HEK293 (cell line): Measurements from ENCODE around the gene GOLGA8R.
"Not testable (repeated sequence)": the region's sequence is repeated elsewhere in the genome, so short reads cannot be mapped to it uniquely, and the experiment has no call there.

Source experiments
- CTCF ChIA-PET: fragments of 350-600 bp; formaldehyde crosslinking; extraction: SDS; loops from one replicate; lab custom pipeline; 2021; ENCODE audit warnings: antibody characterized with exemption; lab: Yijun Ruan, JAX
- POLR2A ChIA-PET: fragments of 300-600 bp; formaldehyde crosslinking; extraction: SDS; loops from one replicate; lab custom pipeline; 2020; ENCODE audit warnings: antibody characterized with exemption, inconsistent platforms; lab: Yijun Ruan, JAX
- H3K27ac ChIP-seq: fragments of 200-500 bp; sonication (Bioruptor generic); 2 replicates; pipeline ENCODE4 v1.5.1; 2014; ENCODE audit warnings: low read depth, low read length, control low read depth, inconsistent platforms; ENCODE audit errors: extremely low read depth
- H3K36me3 ChIP-seq, 2 experiments: fragments of 200-500 bp in 1 of 2; sonication (Bioruptor generic) in 1 of 2; 1 replicate in 1 of 2; 2 replicates in 1 of 2; pipeline ENCODE4 v1.5.1; 2014 to 2017; ENCODE audit warnings: inconsistent platforms in 2 of 2, low read length in 2 of 2; ENCODE audit not compliant: control insufficient read depth in 2 of 2, insufficient read depth in 1 of 2
- H3K4me1 ChIP-seq: fragments of 200-500 bp; sonication (Bioruptor generic); 2 replicates; pipeline ENCODE4 v1.5.1; 2014; ENCODE audit warnings: mild to moderate bottlenecking, low read length, inconsistent platforms; ENCODE audit not compliant: control insufficient read depth, insufficient read depth
- H3K4me3 ChIP-seq: 2 replicates; pipeline ENCODE4 v1.5.1; 2011; ENCODE audit warnings: low read depth, mild to moderate bottlenecking, control low read depth, low read length, moderate library complexity
- H3K9me3 ChIP-seq: fragments of 200-500 bp; sonication (Bioruptor generic); 2 replicates; pipeline ENCODE4 v1.5.1; 2014; ENCODE audit warnings: low read depth, low read length, inconsistent platforms; ENCODE audit not compliant: control insufficient read depth, insufficient read depth

Gene GOLGA8R, protein sequence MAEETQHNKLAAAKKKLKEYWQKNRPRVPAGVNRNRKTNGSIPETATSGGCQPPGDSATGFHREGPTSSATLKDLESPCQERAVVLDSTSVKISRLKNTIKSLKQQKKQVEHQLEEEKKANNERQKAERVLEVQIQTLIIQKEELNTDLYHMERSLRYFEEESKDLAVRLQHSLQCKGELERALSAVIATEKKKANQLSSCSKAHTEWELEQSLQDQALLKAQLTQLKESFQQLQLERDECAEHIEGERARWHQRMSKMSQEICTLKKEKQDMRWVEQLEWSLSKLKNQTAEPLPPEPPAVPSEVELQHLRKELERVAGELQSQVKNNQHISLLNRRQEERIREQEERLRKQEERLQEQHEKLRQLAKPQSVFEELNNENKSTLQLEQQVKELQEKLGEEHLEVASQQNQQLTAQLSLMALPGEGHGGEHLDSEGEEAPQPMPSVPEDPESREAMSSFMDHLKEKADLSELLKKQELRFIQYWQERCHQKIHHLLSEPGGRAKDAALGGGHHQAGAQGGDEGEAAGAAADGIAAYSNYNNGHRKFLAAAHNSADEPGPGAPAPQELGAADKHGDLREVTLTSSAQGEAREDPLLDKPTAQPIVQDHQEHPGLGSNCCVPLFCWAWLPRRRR

GRCh38 chr15:30414160-30414559, at the start of gene GOLGA8R:
GOLGA8R (minus strand) TSS chr15:30414260; CDS start chr15:30414162, 98 bp downstream.
- H3K4me3 ChIP-seq, H3K9me3 ChIP-seq, POLR2A ChIA-PET, H3K27ac ChIP-seq, H3K36me3 ChIP-seq, CTCF ChIA-PET, H3K4me1 ChIP-seq: not testable (repeated sequence)

DNA sequence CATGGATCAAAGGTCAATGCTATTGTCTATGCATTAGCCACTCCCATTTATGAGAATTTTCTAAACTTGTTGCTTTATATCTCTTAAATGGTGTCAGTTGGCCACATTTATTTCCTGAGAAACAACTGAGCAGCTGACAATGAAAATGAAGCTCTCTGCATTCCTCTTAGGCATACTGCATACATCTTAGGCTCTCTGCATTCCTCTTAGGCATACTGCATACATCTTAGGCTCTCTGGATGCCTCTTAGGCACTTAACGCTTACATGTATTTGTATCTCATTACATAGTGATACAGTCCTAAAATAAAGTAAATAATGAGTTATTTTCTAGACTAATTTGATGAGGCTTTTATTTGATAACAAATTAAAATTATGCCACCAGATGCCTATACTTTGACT, 49.8 kb upstream of the GOLGA8R start:
- H3K36me3 ChIP-seq, POLR2A ChIA-PET, H3K9me3 ChIP-seq, H3K27ac ChIP-seq, CTCF ChIA-PET, H3K4me3 ChIP-seq, H3K4me1 ChIP-seq: not testable (repeated sequence)

- H3K9me3 ChIP-seq, H3K27ac ChIP-seq, POLR2A ChIA-PET, H3K36me3 ChIP-seq, H3K4me3 ChIP-seq, CTCF ChIA-PET, H3K4me1 ChIP-seq: not testable (repeated sequence)
Measured at GRCh38 chr15:30462176-30462575, 48.1 kb upstream of the GOLGA8R start.

DNA sequence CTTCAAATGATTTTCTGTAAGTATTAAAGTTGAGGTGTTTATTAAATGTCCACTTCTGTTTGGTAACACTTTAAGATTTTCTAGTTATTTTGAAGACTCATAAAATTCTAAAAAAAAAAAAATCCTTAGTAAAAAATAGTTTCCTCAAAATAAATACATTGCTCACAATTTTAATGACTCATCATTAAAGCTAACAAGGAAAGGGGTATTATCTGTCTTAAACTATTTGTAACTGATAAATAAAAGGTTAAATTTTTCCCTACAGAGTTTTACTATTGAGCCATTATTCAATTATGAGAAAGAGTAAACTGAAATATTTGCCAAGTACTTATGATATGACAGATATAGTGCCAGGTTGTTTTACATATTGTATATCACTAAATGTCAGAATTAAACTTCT, 38.6 kb upstream of the GOLGA8R start:
- POLR2A ChIA-PET, H3K9me3 ChIP-seq, H3K4me1 ChIP-seq, H3K27ac ChIP-seq, CTCF ChIA-PET, H3K4me3 ChIP-seq, H3K36me3 ChIP-seq: not testable (repeated sequence)

DNA sequence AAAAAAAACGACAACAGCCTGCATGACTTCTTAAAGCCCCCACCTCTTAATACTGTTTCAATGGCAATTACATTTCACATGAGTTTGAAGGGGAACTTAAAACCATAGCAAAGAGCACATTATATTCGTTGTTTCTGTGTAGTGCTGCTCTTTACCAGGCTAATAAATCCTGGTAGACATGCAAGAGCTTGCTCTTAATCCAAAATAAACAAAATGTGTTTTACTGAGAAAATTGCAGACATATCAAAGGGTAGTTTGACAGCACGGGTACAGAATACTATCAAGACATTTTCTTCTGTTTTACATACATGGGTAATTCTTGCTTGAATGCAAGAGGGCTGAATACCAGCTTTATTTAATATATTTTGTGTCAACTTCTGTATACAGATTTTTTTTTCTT, 24.3 kb upstream of the GOLGA8R start:
- H3K4me1 ChIP-seq, CTCF ChIA-PET, H3K4me3 ChIP-seq, H3K36me3 ChIP-seq, H3K27ac ChIP-seq, POLR2A ChIA-PET, H3K9me3 ChIP-seq: not testable (repeated sequence)

GRCh38 chr15:30435878-30436277, 21.8 kb upstream of the GOLGA8R start:
- H3K4me1 ChIP-seq, H3K27ac ChIP-seq, H3K9me3 ChIP-seq, POLR2A ChIA-PET, H3K4me3 ChIP-seq, CTCF ChIA-PET, H3K36me3 ChIP-seq: not testable (repeated sequence)

DNA sequence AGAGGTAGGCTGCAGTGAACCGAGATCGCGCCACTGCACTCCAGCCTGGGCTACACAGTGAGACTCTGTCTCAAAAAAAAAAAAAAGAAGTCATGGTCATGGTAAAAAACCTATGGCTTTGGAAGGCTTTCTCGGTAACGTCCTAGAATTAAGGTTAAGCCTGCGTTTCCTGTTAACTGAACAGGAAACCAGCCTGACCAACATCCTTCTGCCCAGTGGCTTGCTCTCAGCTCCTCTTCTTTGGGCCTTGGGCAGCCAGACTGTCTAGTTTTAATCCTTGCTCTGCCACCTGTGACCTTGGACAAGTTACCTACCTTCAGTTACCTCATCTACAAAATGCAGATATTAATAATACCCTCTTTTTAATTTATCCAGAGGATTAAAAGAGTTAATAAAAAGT, 6.7 kb upstream of the GOLGA8R start:
- POLR2A ChIA-PET, H3K4me1 ChIP-seq, H3K27ac ChIP-seq, H3K4me3 ChIP-seq, H3K9me3 ChIP-seq, H3K36me3 ChIP-seq, CTCF ChIA-PET: not testable (repeated sequence)

- H3K36me3 ChIP-seq, CTCF ChIA-PET, POLR2A ChIA-PET, H3K4me3 ChIP-seq, H3K4me1 ChIP-seq, H3K9me3 ChIP-seq, H3K27ac ChIP-seq: not testable (repeated sequence)
Measured at GRCh38 chr15:30407636-30408035, 6.4 kb downstream of the GOLGA8R start.

GRCh38 chr15:30398988-30399387, 15.1 kb downstream of the GOLGA8R start:
- POLR2A ChIA-PET, H3K36me3 ChIP-seq, H3K27ac ChIP-seq, H3K9me3 ChIP-seq, H3K4me3 ChIP-seq, H3K4me1 ChIP-seq, CTCF ChIA-PET: not testable (repeated sequence)
